IgD-negative memory B cell (primary cell): ENCODE results near the gene SMPD2. TPM values are rescaled to one million over a fixed set of nuclear protein-coding genes. Genes with fewer than 3 reads are reported as not detected.

Experiments
- H3K27ac Mint-ChIP-seq, 3 donors: one replicate each; pipeline ENCODE4 v1.8.0; 2020 to 2022; ENCODE audit warnings: mild to moderate bottlenecking in 3 of 3, mixed read lengths in 3 of 3, moderate library complexity in 1 of 3
- H3K27me3 Mint-ChIP-seq: one replicate; pipeline ENCODE4 v1.8.0; 2021; ENCODE audit warnings: mixed read lengths
- H3K36me3 Mint-ChIP-seq: one replicate; pipeline ENCODE4 v1.8.0; 2020; ENCODE audit warnings: mild to moderate bottlenecking, mixed read lengths
- H3K4me1 Mint-ChIP-seq, 3 donors: one replicate each; pipeline ENCODE4 v1.8.0; 2020 to 2022; ENCODE audit warnings: mixed read lengths in 3 of 3, mild to moderate bottlenecking in 1 of 3
- H3K4me3 Mint-ChIP-seq, 4 donors: one replicate each; pipeline ENCODE4 v1.8.0; 2020 to 2022; ENCODE audit warnings: mild to moderate bottlenecking in 4 of 4, mixed read lengths in 4 of 4, moderate library complexity in 3 of 4
- H3K9me3 Mint-ChIP-seq, 3 donors: one replicate each; pipeline ENCODE4 v1.8.0; 2020 to 2021; ENCODE audit warnings: mixed read lengths in 3 of 3, mild to moderate bottlenecking in 1 of 3
- polyA plus RNA-seq: library from polyadenylated mRNA; unstranded; fragments of 300-500 nt; fragmentation: Illumina TruSeq; gene quantifications from one replicate; pipeline ENCODE4 v1.2.3, GENCODE V29; 2021

SMPD2 gene
- polyA plus RNA-seq, 1 donor from 2014 or later = 22.0 TPM

- no peak overlapping the region for H3K27ac Mint-ChIP-seq
Observed at GRCh38 chr6:109436041-109436440, 4.5 kb upstream of the SMPD2 start.

GRCh38 chr6:109441069-109441816 is 719 bp downstream of the SMPD2 start:
- Mint-ChIP-seq H3K4me1 (peaks cover 19 to 22% (median 20%) of the 10 kb centered on the region in 3 donors), H3K4me3 (peak overlapping the region; percentile 91 to 99 (median 94)), H3K27ac (peak overlapping the region; percentile 96 to 99 (median 98)), H3K27me3 (no peaks in the 10 kb centered on the region), H3K9me3 (no peaks in the 10 kb centered on the region), H3K36me3 (no peaks in the 10 kb centered on the region)

More at GRCh38 chr6:109436041-109436440, 4.5 kb upstream of the SMPD2 start:
- H3K9me3 Mint-ChIP-seq = no peaks in the 10 kb centered on the region
- H3K4me3 Mint-ChIP-seq = no peak overlapping the region
- no peaks in the 10 kb centered on the region for H3K27me3 Mint-ChIP-seq
- H3K36me3 Mint-ChIP-seq = no peaks in the 10 kb centered on the region
- peaks cover 1 to 7% (median 4%) of the 10 kb centered on the region in 3 donors for H3K4me1 Mint-ChIP-seq

GRCh38 chr6:109442393-109442924 is 1.9 kb downstream of the SMPD2 start:
- Mint-ChIP-seq H3K4me1 (peaks cover 19 to 25% (median 24%) of the 10 kb centered on the region in 3 donors), H3K36me3 (no peaks in the 10 kb centered on the region), H3K9me3 (no peaks in the 10 kb centered on the region), H3K4me3 (peak overlapping the region; percentile 73 to 99 (median 92)), H3K27ac (peak overlapping the region; percentile 88 to 99 (median 96)), H3K27me3 (no peaks in the 10 kb centered on the region)

GRCh38 chr6:109443425-109443950 is 3.0 kb downstream of the SMPD2 start:
- no peaks in the 10 kb centered on the region for H3K36me3 Mint-ChIP-seq
- peaks cover 23 to 33% (median 30%) of the 10 kb centered on the region in 3 donors for H3K4me1 Mint-ChIP-seq
- H3K4me3 Mint-ChIP-seq = peak overlapping the region in 2 of 4 donors; percentile 72 to 99
- peak overlapping the region; percentile 73 to 99 (median 73) for H3K27ac Mint-ChIP-seq
- no peaks in the 10 kb centered on the region for H3K27me3 Mint-ChIP-seq
- H3K9me3 Mint-ChIP-seq = no peaks in the 10 kb centered on the region

- Mint-ChIP-seq H3K27me3 (no peaks in the 10 kb centered on the region), H3K36me3 (no peaks in the 10 kb centered on the region), H3K4me3 (peak overlapping the region in 1 of 4 donors; percentile 99), H3K4me1 (peaks cover 32 to 36% (median 34%) of the 10 kb centered on the region in 3 donors), H3K27ac (peak overlapping the region in 1 of 3 donors; percentile 99), H3K9me3 (no peaks in the 10 kb centered on the region)
Observed at GRCh38 chr6:109445382-109445781, 4.9 kb downstream of the SMPD2 start.

- peaks cover 36 to 42% (median 38%) of the 10 kb centered on the region in 3 donors for H3K4me1 Mint-ChIP-seq
- peak overlapping the region in 1 of 3 donors; percentile 99 for H3K27ac Mint-ChIP-seq
- H3K9me3 Mint-ChIP-seq = no peaks in the 10 kb centered on the region
- peak overlapping the region in 1 of 4 donors; percentile 84 for H3K4me3 Mint-ChIP-seq
- H3K27me3 Mint-ChIP-seq = no peaks in the 10 kb centered on the region
- no peaks in the 10 kb centered on the region for H3K36me3 Mint-ChIP-seq
Observed at GRCh38 chr6:109446072-109446471, 5.5 kb downstream of the SMPD2 start.

GRCh38 chr6:109446541-109446940 is 6.0 kb downstream of the SMPD2 start:
- H3K9me3 Mint-ChIP-seq = no peaks in the 10 kb centered on the region
- peaks cover 32 to 41% (median 34%) of the 10 kb centered on the region in 3 donors for H3K4me1 Mint-ChIP-seq
- no peaks in the 10 kb centered on the region for H3K27me3 Mint-ChIP-seq
- no peaks in the 10 kb centered on the region for H3K36me3 Mint-ChIP-seq
- H3K27ac Mint-ChIP-seq = peak overlapping the region in 1 of 3 donors; percentile 99
- peak overlapping the region in 1 of 4 donors; percentile 84 for H3K4me3 Mint-ChIP-seq

GRCh38 chr6:109447087-109447486 is 6.6 kb downstream of the SMPD2 start:
- Mint-ChIP-seq H3K27ac (peak overlapping the region in 2 of 3 donors; percentile 97 to 99), H3K36me3 (no peaks in the 10 kb centered on the region), H3K27me3 (no peaks in the 10 kb centered on the region), H3K4me3 (peak overlapping the region in 1 of 4 donors; percentile 84), H3K4me1 (peaks cover 31 to 40% (median 31%) of the 10 kb centered on the region in 3 donors), H3K9me3 (no peaks in the 10 kb centered on the region)

GRCh38 chr6:109447878-109448555 is 7.5 kb downstream of the SMPD2 start:
- H3K4me1 Mint-ChIP-seq = peaks cover 27 to 37% (median 28%) of the 10 kb centered on the region in 3 donors
- H3K36me3 Mint-ChIP-seq = no peaks in the 10 kb centered on the region
- H3K27ac Mint-ChIP-seq = peak overlapping the region; percentile 80 to 97 (median 87)
- H3K9me3 Mint-ChIP-seq = no peaks in the 10 kb centered on the region
- no peaks in the 10 kb centered on the region for H3K27me3 Mint-ChIP-seq
- peak overlapping the region; percentile 25 to 84 (median 48) for H3K4me3 Mint-ChIP-seq

GRCh38 chr6:109448615-109449014 is 8.1 kb downstream of the SMPD2 start:
- Mint-ChIP-seq H3K27ac (peak overlapping the region; percentile 80 to 97 (median 87)), H3K4me1 (peaks cover 28 to 34% (median 28%) of the 10 kb centered on the region in 3 donors), H3K9me3 (no peaks in the 10 kb centered on the region), H3K36me3 (no peaks in the 10 kb centered on the region), H3K27me3 (no peaks in the 10 kb centered on the region), H3K4me3 (peak overlapping the region in 2 of 4 donors; percentile 36 to 83)

GRCh38 chr6:109449064-109449794 is 8.7 kb downstream of the SMPD2 start:
- peak overlapping the region; percentile 87 to 96 (median 87) for H3K27ac Mint-ChIP-seq
- H3K4me1 Mint-ChIP-seq = peaks cover 28 to 34% (median 31%) of the 10 kb centered on the region in 3 donors
- H3K4me3 Mint-ChIP-seq = peak overlapping the region in 3 of 4 donors; percentile 36 to 83 (median 72)

GRCh38 chr6:109449795-109450673 is 9.5 kb downstream of the SMPD2 start:
- peak overlapping the region; percentile 87 to 96 (median 87) for H3K27ac Mint-ChIP-seq
- H3K4me1 Mint-ChIP-seq = peaks cover 33 to 38% (median 35%) of the 10 kb centered on the region in 3 donors
- peak overlapping the region; percentile 52 to 92 (median 78) for H3K4me3 Mint-ChIP-seq
- no peaks in the 10 kb centered on the region for H3K36me3 Mint-ChIP-seq
- no peaks in the 10 kb centered on the region for H3K27me3 Mint-ChIP-seq
- H3K9me3 Mint-ChIP-seq = no peaks in the 10 kb centered on the region

More at GRCh38 chr6:109449064-109449794, 8.7 kb downstream of the SMPD2 start:
- Mint-ChIP-seq H3K36me3 (no peaks in the 10 kb centered on the region), H3K9me3 (no peaks in the 10 kb centered on the region), H3K27me3 (no peaks in the 10 kb centered on the region)

- peak overlapping the region; percentile 8 to 92 (median 64) for H3K4me3 Mint-ChIP-seq
- H3K9me3 Mint-ChIP-seq = no peaks in the 10 kb centered on the region
- H3K4me1 Mint-ChIP-seq = peaks cover 33 to 38% (median 35%) of the 10 kb centered on the region in 3 donors
- peak overlapping the region in 2 of 3 donors; percentile 87 for H3K27ac Mint-ChIP-seq
- H3K36me3 Mint-ChIP-seq = no peaks in the 10 kb centered on the region
- no peaks in the 10 kb centered on the region for H3K27me3 Mint-ChIP-seq
Observed at GRCh38 chr6:109450801-109451200, 10.3 kb downstream of the SMPD2 start.
